SH-SY5Y (cell line): ENCODE data around the gene MRPL14.

Experiments
- GATA2 ChIP-seq: IDR thresholded peaks from 2 replicates; pipeline ENCODE4 v1.6.1; 2011; ENCODE audit warnings: mild to moderate bottlenecking, low read depth, low read length
- GATA3 ChIP-seq: IDR thresholded peaks from 2 replicates; pipeline ENCODE4 v1.6.1; 2011; ENCODE audit warnings: low read depth, mild to moderate bottlenecking, low read length, moderate library complexity

- TF ChIP-seq GATA3: no peak
- TF ChIP-seq GATA2: no peak
These were observed 18.8 kb downstream of the MRPL14 start for GRCh38 chr6:44108471-44108870.
